Naive B cell (primary cell): ENCODE results near the gene C11orf91. TPM values are rescaled to one million over a fixed set of nuclear protein-coding genes. Genes with fewer than 3 reads are reported as not detected.
A peak's percentile ranks its signal among the peaks of the same experiment; 100 is the strongest.
"Not testable (repeated sequence)": the region's sequence is repeated elsewhere in the genome, so short reads cannot be mapped to it uniquely, and the experiment has no call there.

Source experiments
- ATAC-seq, 2 donors: fragments of 150-1000 bp; cut with Tn5 transposase; 2 replicates each; pipeline ENCODE4 v1.10.0; 2021; ENCODE audit warnings: low read depth in 2 of 2, mild to moderate bottlenecking in 2 of 2, moderate library complexity in 2 of 2
- DNase-seq: peaks from one replicate; pipeline ENCODE4 v3.0.0; 2022
- H3K27ac Mint-ChIP-seq, 6 donors: one replicate each; pipeline ENCODE4 v1.8.0; 2020 to 2022; ENCODE audit warnings: mild to moderate bottlenecking in 6 of 6, mixed read lengths in 6 of 6, moderate library complexity in 5 of 6, inconsistent platforms in 2 of 6
- H3K27me3 Mint-ChIP-seq, 3 donors: one replicate each; pipeline ENCODE4 v1.8.0; 2021 to 2022; ENCODE audit warnings: mixed read lengths in 3 of 3, mild to moderate bottlenecking in 1 of 3
- H3K36me3 Mint-ChIP-seq, 2 donors: one replicate each; pipeline ENCODE4 v1.8.0; 2020 to 2022; ENCODE audit warnings: mixed read lengths in 2 of 2, inconsistent platforms in 1 of 2, mild to moderate bottlenecking in 1 of 2
- H3K4me1 Mint-ChIP-seq, 3 donors: one replicate each; pipeline ENCODE4 v1.8.0; 2020 to 2022; ENCODE audit warnings: mixed read lengths in 3 of 3, inconsistent platforms in 1 of 3, mild to moderate bottlenecking in 1 of 3, moderate library complexity in 1 of 3
- H3K4me3 Mint-ChIP-seq, 8 donors: one replicate each; pipeline ENCODE4 v1.8.0; 2020 to 2022; ENCODE audit warnings: mild to moderate bottlenecking in 8 of 8, mixed read lengths in 8 of 8, moderate library complexity in 8 of 8, inconsistent platforms in 2 of 8
- H3K9me3 Mint-ChIP-seq, 7 donors: one replicate each; pipeline ENCODE4 v1.8.0; 2020 to 2022; ENCODE audit warnings: mixed read lengths in 7 of 7, mild to moderate bottlenecking in 5 of 7, inconsistent platforms in 2 of 7, moderate library complexity in 1 of 7
- polyA plus RNA-seq, 6 donors: library from polyadenylated mRNA; unstranded; fragments of 300-500 nt; fragmentation: Illumina TruSeq; gene quantifications; one replicate each; pipeline ENCODE4 v1.2.3, GENCODE V29; 2021; ENCODE audit warnings: low read depth in 6 of 6

C11orf91 gene
- polyA plus RNA-seq, 6 donors from 2014 or later = not detected

DNA sequence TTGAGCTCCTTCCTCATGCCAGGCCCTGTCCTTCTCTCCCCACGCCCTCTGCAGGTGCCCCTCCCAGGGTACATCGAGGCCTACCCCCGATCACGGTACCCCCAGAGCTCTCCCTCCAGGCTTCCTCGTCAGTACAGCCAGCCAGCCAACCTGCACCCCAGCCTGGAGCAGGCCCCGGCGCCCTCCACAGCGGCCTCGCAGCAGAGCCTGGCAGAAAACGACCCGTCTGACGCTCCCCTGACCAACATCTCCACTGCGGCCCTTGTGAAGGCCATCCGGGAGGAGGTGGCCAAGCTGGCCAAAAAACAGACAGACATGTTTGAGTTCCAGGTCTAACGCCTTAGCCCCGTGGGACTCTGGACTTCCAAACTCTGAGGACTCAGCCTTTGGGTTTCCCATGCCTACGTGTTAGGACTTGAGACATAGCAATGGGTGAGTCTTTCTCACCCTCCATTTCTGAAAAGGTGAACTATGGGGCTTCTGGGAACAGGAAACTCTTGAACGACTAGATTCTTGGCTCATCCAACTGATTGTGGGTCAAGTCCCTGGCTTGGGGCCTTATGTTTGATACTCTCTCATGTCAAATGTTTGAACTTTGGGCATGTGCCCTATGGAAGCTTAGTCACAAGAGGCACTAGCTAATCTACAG lies 32.7 kb downstream of the C11orf91 start:
- Mint-ChIP-seq H3K4me3 (no peak overlapping the region), H3K9me3 (no peaks in the 10 kb centered on the region), H3K4me1 (no peaks in the 10 kb centered on the region), H3K27ac (no peak overlapping the region), H3K27me3 (peaks cover 22 to 53% (median 35%) of the 10 kb centered on the region in 3 donors), H3K36me3 (no peaks in the 10 kb centered on the region)
- DNase-seq (no peak), ATAC-seq (no peak)

DNA sequence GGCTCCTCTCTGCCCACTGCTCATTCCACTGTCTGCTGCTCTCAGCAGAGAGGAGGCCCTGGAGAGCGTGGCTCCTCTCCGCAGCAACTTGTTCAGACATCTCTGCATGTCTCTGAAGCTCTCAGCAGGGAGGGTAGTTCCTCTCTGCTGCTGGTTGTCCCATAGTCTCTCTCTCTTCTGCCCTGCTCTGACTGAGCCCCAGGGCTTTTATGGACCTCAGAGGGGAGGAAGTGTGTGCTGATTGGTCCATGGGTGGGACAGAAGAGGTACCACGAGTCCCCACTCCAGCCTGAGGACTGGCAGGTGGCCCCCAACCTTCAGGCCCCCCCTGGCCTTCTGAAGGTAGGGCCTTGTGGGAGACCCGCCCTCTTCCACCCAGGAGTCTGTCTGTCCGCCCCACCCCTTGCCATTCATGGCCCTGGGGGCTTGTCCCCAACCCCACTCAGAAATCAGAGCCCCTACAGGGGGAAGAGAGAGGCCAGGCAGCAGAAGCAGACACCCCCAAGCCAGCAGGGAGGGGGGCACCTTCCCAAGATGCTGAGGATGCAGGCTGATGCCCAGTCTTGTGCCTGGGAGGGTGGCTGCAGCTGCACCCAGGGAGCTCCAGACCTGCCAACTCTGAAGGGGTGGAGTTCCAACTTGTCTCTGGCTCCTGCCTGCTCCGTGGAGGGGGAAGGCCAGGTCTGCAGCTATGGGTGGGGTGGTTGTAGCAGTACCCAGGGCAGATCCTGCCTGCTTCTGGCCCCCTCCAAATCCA lies 35.1 kb downstream of the C11orf91 start:
- Mint-ChIP-seq H3K4me1 (no peaks in the 10 kb centered on the region), H3K36me3 (no peaks in the 10 kb centered on the region), H3K9me3 (no peaks in the 10 kb centered on the region), H3K4me3 (no peak overlapping the region), H3K27me3 (peaks cover 15 to 42% (median 23%) of the 10 kb centered on the region in 3 donors), H3K27ac (no peak overlapping the region)
- DNase-seq = no peak
- no peak for ATAC-seq

- no peak for DNase-seq
- H3K36me3 Mint-ChIP-seq = no peaks in the 10 kb centered on the region
- peak overlapping the region in 1 of 6 donors; percentile 31 for H3K27ac Mint-ChIP-seq
- peaks cover 15 to 42% (median 24%) of the 10 kb centered on the region in 3 donors for H3K27me3 Mint-ChIP-seq
- H3K4me3 Mint-ChIP-seq = no peak overlapping the region
- ATAC-seq = no peak
- no peaks in the 10 kb centered on the region for H3K9me3 Mint-ChIP-seq
- H3K4me1 Mint-ChIP-seq = no peaks in the 10 kb centered on the region
Measured at GRCh38 chr11:33664827-33665226, 35.8 kb downstream of the C11orf91 start.

- H3K27ac Mint-ChIP-seq = no peak overlapping the region
- no peaks in the 10 kb centered on the region for H3K36me3 Mint-ChIP-seq
- H3K4me1 Mint-ChIP-seq = no peaks in the 10 kb centered on the region
- peaks cover 15 to 42% (median 24%) of the 10 kb centered on the region in 3 donors for H3K27me3 Mint-ChIP-seq
- H3K9me3 Mint-ChIP-seq = no peaks in the 10 kb centered on the region
- no peak overlapping the region for H3K4me3 Mint-ChIP-seq
- no peak for DNase-seq
- no peak for ATAC-seq
Measured at GRCh38 chr11:33664166-33664565, 36.5 kb downstream of the C11orf91 start.

DNA sequence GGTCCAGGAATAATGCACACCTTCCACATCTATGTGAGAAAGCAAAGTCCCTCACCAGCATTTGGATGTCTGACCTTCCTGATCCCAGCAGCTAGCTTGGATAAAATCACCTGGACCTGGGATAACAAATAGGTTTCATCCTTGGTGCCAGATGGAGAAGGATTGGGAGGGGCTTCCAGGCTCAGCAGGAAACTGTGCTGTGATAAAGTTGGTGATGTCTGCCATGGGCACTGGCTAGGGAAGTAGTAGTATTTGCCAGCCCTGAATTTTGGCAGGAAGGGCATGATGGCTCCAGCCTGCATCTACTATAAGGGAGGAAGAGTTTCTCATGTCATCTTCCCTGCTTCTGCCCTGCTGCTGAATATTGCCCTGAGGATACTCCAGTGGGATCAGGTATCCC lies 37.5 kb downstream of the C11orf91 start:
- H3K4me3 Mint-ChIP-seq = no peak overlapping the region
- no peak for ATAC-seq
- DNase-seq = no peak
- no peaks in the 10 kb centered on the region for H3K9me3 Mint-ChIP-seq
- H3K36me3 Mint-ChIP-seq = no peaks in the 10 kb centered on the region
- no peak overlapping the region for H3K27ac Mint-ChIP-seq
- H3K4me1 Mint-ChIP-seq = no peaks in the 10 kb centered on the region
- peaks cover 8 to 43% (median 16%) of the 10 kb centered on the region in 3 donors for H3K27me3 Mint-ChIP-seq

- DNase-seq, H3K27ac Mint-ChIP-seq, H3K36me3 Mint-ChIP-seq, H3K4me1 Mint-ChIP-seq, H3K9me3 Mint-ChIP-seq, H3K4me3 Mint-ChIP-seq, ATAC-seq: not testable (repeated sequence)
- H3K27me3 Mint-ChIP-seq = peaks cover 8 to 36% (median 14%) of the 10 kb centered on the region in 3 donors
Measured at GRCh38 chr11:33661526-33661925, 39.1 kb downstream of the C11orf91 start.

GRCh38 chr11:33660962-33661361 lies 39.7 kb downstream of the C11orf91 start:
- Mint-ChIP-seq H3K4me3 (peak overlapping the region in 1 of 8 donors; percentile 22), H3K27ac (no peak overlapping the region), H3K4me1 (no peaks in the 10 kb centered on the region), H3K9me3 (no peaks in the 10 kb centered on the region), H3K36me3 (no peaks in the 10 kb centered on the region), H3K27me3 (peaks cover 8 to 30% (median 11%) of the 10 kb centered on the region in 3 donors)
- DNase-seq = no peak
- no peak for ATAC-seq

DNA sequence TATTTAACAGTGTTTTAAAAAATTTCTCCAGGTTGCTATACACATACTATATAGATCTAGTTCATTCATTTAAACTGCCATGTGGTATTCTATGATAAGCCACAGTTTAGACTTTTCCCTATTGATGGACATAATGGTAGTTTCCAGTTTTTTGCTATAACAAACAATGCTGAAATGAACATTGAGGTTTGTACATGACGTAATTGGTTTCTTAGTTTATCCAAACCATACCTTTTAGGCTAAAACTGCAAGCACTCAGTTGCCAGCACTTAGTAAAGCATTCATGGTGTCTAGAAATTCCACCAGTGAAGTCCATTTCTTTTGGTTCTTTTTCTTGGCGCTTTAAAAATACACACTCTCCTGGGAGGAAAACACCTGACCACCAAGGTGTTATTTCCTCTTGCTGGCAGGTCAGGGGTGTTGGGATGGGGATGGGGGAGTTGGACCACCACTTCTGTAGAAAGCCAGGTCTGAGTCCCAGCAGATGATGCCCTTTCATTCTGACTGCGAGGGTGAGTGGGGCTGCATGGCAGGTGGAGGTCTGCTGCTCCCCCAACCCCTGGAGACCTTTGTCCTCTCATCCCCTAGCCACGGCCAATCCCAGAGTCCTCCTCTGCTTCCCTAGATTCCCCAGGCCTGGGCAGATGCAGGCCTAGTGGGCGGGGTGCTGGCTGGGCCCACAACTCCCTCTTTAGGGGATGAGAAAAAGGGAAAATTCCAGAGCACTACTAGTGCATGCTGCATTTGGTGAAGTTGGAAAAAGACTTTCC lies 41.1 kb downstream of the C11orf91 start:
- H3K27ac Mint-ChIP-seq = peak overlapping the region in 1 of 6 donors; percentile 32
- ATAC-seq = no peak
- H3K9me3 Mint-ChIP-seq = no peaks in the 10 kb centered on the region
- H3K4me1 Mint-ChIP-seq = no peaks in the 10 kb centered on the region
- DNase-seq = no peak
- no peaks in the 10 kb centered on the region for H3K36me3 Mint-ChIP-seq
- peaks cover 13 to 23% (median 21%) of the 10 kb centered on the region in 3 donors for H3K27me3 Mint-ChIP-seq
- H3K4me3 Mint-ChIP-seq = no peak overlapping the region

DNA sequence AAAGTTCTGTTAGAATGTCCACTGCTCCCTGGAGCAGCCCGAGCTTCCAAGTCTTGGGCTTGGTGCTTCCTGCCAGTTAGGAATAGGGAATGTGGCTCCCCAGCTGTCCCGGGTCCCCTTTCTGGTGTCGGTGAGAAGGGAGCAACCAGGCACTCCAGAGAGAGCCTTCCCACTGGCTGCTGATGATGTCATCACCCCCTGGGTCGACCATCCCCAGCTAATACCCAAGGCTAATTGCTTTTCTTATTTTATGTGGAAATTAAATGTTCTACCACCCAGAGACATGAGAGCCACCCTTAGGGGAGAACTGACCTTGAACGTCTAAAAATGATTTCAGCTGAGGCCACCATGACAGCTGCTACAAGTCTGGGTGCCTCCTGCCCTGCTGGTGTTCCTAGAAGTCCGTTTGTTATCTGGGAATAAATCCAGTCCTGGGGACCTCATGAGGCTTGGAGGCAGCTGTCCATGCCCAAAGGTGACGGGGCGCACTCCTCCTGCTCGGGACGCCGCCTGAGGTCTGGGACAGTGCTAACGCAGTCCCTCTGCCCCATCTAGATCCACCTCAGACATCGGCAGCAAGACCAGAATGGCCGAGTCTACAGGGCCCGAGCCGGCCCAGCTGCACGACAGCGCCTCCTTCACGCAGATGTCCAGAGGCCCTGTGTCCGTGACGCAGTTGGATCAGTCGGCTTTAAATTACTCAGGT lies 42.3 kb downstream of the C11orf91 start:
- no peak for ATAC-seq
- H3K4me3 Mint-ChIP-seq = no peak overlapping the region
- peaks cover 11 to 21% (median 21%) of the 10 kb centered on the region in 3 donors for H3K27me3 Mint-ChIP-seq
- no peaks in the 10 kb centered on the region for H3K9me3 Mint-ChIP-seq
- DNase-seq = no peak
- no peaks in the 10 kb centered on the region for H3K4me1 Mint-ChIP-seq
- no peaks in the 10 kb centered on the region for H3K36me3 Mint-ChIP-seq
- peak overlapping the region in 1 of 6 donors; percentile 15 for H3K27ac Mint-ChIP-seq

GRCh38 chr11:33657757-33658156 lies 42.9 kb downstream of the C11orf91 start:
- H3K9me3 Mint-ChIP-seq = no peaks in the 10 kb centered on the region
- H3K27ac Mint-ChIP-seq = no peak overlapping the region
- no peaks in the 10 kb centered on the region for H3K4me1 Mint-ChIP-seq
- DNase-seq (no peak), ATAC-seq (no peak)
- H3K27me3 Mint-ChIP-seq = peaks cover 12 to 21% (median 21%) of the 10 kb centered on the region in 3 donors
- no peak overlapping the region for H3K4me3 Mint-ChIP-seq
- H3K36me3 Mint-ChIP-seq = no peaks in the 10 kb centered on the region

DNA sequence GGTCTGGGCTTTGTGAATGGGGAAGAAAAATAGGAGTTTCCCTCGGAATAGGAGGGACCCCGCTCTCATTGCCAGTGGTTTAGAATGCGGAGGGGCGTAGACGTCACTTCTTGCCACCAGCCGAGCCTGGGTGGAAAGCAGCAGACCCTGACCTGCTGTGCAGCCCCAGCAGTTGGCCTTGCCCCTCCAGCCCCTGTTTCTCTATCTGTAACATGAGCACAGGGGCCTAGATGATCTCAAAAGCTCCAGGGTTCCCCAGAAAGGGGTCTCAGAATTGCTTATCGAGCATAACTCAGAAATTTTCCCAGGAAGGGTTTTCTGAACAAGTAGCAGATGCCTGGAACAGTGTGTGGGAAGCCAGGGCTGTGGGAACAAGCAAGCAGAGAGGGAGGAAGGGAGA lies 43.9 kb downstream of the C11orf91 start:
- peaks cover 12 to 26% (median 17%) of the 10 kb centered on the region in 3 donors for H3K27me3 Mint-ChIP-seq
- peak overlapping the region in 1 of 8 donors; percentile 47 for H3K4me3 Mint-ChIP-seq
- DNase-seq (no peak), ATAC-seq (no peak)
- H3K36me3 Mint-ChIP-seq = no peaks in the 10 kb centered on the region
- H3K4me1 Mint-ChIP-seq = no peaks in the 10 kb centered on the region
- H3K27ac Mint-ChIP-seq = no peak overlapping the region
- no peaks in the 10 kb centered on the region for H3K9me3 Mint-ChIP-seq

GRCh38 chr11:33655842-33656600 lies 44.6 kb downstream of the C11orf91 start:
- Mint-ChIP-seq H3K4me1 (no peaks in the 10 kb centered on the region), H3K9me3 (no peaks in the 10 kb centered on the region), H3K36me3 (no peaks in the 10 kb centered on the region), H3K27me3 (peaks cover 13 to 30% (median 18%) of the 10 kb centered on the region in 3 donors), H3K27ac (no peak overlapping the region), H3K4me3 (no peak overlapping the region)
- ATAC-seq = no peak
- no peak for DNase-seq
